IPS DF 19.7 (cell line): Measurements from ENCODE around the gene C9orf85.
"Not testable (repeated sequence)": the region's sequence is repeated elsewhere in the genome, so short reads cannot be mapped to it uniquely, and the experiment has no call there.

Experiments used
- DNase-seq: peaks from one replicate; pipeline ENCODE4 v3.0.0-alpha.2; 2013; ENCODE audit warnings: low read depth, low spot score

C9orf85 gene

GRCh38 chr9:72006501-72006900, 95.1 kb downstream of the C9orf85 start:
- DNase-seq, result no peak

- DNase-seq, result not testable (repeated sequence)
These were observed 96.3 kb downstream of the C9orf85 start for GRCh38 chr9:72007726-72008125.

DNA sequence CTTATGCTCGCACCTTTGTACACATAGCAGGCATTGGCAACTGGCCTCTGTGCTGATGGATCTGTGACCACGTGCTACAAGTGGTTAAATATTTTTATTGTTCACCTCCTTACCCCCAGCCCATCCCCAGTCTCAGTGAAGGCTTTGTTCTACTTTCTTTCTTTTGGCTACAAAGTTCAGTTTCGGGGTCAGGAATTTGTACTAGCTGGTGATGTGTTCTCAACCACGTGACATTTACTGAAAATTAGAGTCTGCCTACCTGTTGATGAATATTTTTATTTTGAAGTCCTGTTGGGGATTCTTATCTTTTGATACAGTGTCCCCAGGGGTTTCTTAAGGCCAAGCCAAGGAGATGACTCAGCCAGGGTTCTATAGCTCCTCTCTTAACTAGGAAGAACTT, 101.2 kb downstream of the C9orf85 start:
- no peak for DNase-seq

GRCh38 chr9:72013292-72013760, 101.9 kb downstream of the C9orf85 start:
- DNase-seq, result no peak

- DNase-seq, result no peak
These were observed 111.4 kb downstream of the C9orf85 start for GRCh38 chr9:72022841-72023240.
